Superior temporal gyrus (tissue), 1 donor: ENCODE results near the gene CACNA1H.
"Not testable (repeated sequence)": the region's sequence is repeated elsewhere in the genome, so short reads cannot be mapped to it uniquely, and the experiment has no call there.

Experiments
- DNase-seq: peaks from one replicate; pipeline ENCODE4 v3.0.0-alpha.2; 2016; ENCODE audit errors: extremely low spot score

The CACNA1H gene

GRCh38 chr16:1174477-1175357 is 21.8 kb downstream of the CACNA1H start:
- DNase-seq, result no peak

DNA sequence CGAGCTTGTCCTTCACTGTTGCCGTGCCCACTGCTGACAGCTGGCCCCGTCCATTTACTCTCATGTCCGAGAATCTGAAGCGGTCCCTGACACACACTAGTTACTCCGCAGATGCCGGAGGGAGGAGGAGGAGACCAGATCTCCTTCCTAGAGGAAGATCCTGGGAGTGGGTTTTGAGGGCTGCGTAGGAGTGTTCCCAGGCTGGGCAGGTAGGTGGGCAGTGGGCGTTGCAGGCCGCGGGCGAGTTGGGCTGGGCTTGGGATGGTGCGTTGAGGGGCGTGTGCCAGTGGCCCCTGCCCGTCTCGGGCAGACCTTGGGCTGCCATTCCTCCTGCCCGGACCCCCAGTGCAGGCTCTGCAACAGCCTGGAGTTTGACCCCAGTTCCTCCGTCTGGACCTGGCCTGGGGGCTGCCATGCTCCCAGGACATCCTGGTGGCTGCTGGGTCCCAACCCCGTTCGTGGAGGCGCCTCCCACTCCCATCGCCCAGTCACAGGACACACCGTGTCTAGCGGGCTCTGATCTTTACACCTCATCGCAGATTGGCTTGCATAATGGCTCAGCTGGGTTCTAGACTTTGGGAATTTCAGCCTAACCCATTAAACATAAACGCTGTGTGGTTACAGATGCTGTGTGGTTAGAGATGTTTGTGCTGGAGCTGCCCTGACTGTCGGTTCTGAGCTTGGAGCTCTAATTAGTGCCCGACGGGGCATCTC is 22.8 kb downstream of the CACNA1H start:
- no peak for DNase-seq

DNA sequence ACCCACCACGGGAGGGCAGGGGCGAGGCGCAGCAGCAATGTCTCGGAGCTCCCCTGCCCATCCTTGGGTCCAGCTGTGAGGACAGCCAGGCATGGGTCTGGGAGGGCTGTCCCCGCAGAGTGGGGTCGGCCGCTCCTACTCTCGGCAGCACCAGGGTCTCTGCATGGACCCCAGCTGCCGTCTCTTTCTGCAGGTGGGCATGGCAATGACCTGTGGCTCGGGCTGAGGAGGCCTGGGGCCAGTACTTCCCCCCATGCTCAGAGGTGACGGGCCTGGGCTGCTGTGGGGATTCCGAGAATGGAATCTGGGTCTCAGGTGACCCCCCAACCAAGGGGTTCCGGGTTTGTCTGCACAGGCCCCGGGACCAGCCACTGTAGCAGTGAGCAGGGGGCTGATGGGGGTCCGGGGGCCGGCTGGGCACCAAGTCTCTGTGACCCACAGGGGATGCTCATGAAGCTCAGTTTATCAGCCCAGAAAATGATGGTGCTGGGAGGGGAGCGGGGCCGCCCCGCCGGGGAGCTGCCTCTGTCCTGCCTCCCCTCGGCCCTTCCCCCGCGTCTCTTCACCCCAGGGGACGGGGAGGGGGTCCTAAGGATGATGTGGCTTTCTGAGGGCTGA is 23.5 kb downstream of the CACNA1H start:
- DNase-seq, result no peak

GRCh38 chr16:1177053-1177452 is 24.1 kb downstream of the CACNA1H start:
- DNase-seq, result no peak

- DNase-seq, result no peak
Observed at GRCh38 chr16:1177750-1178149, 24.8 kb downstream of the CACNA1H start.

- DNase-seq, result no peak
Observed at GRCh38 chr16:1178295-1178910, 25.5 kb downstream of the CACNA1H start.

DNA sequence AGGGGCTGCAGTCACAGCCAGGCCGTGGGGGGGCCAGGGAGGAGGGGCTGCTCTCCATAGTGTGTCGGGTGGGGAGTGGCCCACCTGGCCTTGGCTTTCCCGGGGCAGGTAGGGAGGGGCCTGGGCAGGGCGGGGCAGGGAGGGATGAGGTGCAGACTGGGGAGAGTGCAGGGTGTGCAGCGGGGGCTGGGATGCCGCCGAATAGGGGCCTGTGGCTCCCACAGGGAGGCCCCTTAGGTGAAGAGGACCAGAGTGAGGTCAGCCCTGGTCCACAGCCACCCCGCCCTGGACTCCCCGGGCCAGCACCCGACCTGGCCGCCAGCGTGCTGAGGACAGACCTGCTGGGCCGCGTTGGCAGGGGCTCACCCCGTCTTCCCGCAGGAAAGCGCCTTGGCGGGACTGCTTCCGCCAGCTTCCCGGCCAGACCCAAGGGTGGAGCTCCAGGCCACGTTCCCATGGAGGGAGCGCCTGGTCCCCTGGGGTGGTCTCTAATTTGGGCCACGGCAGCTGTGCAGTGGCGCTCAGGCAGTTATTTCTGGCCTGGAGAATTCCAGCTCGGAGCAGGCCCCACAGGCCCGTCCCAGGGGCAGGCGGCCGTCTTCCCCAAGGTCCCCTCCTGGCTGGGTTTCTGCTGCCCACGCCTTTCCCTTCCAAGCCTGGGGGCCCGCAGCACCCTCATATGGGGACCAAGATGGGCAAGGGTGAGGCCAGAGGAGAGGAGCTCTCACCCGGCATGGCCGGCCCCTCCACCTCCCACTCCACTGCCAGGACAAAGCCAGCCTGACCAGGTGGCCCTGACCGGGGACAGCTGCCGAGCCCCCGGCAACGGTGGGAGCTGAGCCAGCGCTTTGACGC is 27.9 kb downstream of the CACNA1H start:
- no peak for DNase-seq

- DNase-seq, result no peak
Observed at GRCh38 chr16:1181404-1182315, 28.8 kb downstream of the CACNA1H start.

DNA sequence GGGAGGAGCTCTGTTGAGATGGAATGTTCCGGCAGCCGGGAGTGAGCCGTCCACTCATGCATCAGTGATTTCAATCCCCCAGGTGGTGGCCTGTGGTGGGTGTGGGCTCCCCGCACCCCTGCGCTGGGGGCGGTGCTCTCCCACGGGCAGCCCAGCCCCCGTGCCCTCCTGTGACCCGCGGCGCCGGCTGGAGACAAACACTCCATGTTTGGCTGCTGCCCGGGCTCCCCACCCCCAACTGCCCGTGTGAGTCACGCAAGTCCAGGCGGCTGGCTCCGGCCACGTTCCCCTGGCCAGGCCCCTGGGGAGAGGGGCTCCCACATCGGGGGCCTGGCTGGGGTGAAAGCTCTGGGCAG is 29.4 kb downstream of the CACNA1H start:
- DNase-seq, result no peak

DNA sequence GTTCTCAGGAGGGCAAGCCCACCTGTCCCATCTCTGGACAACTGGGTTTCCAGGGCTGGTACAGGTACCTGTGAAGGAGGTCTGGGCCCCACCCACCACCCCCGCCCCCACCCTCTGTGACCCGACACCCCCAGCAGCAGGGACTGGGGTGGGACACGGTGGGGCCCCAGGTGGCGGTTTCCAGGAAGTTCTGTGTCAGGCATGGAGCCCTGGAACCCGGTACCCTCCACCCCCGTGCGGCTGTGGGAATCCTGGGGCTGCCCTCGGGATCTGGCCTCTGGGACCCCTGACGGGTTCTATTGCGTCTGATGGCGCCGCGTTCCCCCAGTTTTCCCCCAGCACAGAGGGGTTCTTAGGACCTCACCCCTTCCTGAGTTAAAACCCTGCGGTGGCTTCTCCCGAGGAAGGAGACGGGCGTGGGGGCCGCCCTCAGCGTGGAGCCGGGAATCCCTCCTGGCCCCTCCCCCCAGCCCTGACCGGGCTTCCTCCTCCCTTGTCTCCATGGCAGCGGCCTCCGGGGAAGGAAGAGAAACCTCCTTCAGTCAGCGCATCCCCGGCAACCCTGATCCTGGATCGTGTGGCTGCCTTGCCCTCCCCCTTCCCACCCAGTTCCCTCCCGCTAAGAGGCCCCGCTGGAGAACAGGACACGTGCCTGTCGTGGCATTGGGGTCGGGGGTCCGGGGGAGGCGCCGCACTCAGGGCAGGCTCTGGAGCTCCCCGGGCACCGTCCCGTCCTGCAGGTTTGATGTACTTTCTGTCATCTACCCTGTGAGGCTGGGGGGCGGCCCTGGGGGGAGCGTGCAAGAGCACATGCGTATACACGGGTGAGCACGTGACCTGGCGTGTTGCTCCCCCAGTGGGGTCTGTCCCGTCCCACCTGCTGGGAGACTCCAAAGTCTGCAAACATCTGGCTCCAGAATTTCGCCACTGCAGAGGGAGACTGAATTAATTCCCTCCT is 30.3 kb downstream of the CACNA1H start:
- no peak for DNase-seq

DNA sequence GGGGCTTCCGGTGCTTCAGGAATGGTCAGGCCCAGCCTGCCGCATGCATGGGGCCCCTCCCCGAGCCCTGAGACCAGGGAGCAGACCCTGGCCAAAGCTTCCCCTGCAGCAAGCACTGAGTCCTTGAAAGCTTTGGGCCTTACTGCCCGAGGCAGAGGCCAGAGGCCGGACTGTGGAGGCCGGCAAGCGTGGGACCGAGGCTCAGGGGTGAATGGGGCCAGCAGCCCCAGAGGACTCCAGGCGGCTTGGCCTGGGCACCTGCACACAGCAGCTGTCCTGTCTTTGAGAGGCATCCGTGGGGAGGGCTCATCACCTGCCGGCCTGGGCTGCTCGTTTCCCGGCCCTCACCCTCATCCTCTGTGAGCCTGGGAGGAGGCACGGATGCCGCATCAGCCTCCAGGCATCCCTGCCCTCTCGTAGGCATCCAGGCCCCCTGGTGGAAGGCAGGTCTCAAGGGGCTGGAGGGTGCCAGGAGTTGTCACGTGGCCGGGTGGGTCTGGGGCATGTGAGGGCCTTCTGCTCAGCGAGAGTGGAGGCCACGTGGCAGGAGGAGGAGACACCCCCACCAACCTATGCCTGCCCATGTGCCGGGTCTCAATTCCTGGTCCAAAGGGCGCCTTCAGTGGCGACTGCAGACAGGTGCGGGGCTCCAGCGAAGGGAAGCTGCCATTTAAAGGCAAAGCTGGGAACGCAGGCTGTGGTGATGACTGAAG is 31.4 kb downstream of the CACNA1H start:
- no peak for DNase-seq

GRCh38 chr16:1184980-1185379 is 32.1 kb downstream of the CACNA1H start:
- no peak for DNase-seq

GRCh38 chr16:1185460-1186207 is 32.7 kb downstream of the CACNA1H start:
- not testable (repeated sequence) for DNase-seq

DNA sequence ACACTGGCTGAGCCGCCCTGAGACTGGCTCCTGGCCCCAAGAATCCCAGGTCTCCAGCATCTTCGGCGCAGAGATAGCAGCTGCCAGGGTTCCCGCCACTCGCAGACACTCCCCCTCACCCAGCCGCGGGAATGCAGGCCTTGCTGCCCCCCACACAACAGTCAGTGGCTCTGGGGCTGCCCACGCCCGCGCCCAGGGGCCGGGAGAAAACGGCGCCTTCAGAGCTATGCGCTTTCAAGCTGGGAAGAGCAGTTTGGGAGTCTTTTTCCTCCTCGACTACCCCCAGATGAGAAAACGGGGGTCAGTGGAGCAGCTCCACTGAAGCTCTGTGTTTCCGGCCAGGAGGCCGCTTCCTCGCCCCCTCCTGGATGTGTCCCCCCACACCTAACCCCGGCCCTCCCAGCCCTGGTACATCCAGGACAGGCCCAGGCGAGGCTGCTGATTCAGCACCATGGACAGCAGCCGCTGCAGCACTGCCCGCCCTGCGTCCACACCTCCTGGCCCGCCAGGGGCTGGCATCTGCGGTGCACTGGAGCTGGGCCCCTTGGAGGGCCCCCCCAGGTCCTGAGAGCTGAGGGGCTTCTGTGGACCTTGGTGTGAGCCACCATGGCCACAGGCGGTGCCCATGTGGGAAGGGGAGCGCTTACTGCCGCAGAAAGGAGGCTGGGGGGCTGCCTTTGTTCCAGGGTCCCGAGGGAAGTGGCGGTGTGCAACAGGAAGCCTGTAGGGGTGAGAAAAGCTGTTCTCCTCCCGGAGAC is 35.7 kb downstream of the CACNA1H start:
- DNase-seq, result no peak

DNA sequence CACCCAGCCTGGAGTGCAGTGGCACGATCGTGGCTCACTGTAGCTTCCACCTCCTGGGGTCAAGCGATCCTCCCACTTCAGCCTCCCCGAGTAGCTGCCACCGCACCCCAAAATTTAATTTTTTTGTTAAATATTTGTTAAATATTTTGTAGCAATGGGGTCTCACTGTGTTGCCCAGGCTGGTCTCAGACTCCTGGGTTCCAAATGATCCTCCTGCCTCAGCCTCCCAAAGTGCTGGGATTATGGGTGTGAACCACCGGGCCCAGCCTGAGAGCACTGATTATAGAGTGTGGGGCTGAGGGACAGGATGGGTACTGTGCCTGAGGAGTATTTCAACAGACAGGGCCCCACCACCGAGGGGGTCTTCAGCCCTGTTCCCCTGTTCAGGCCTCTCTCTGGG is 36.5 kb downstream of the CACNA1H start:
- no peak for DNase-seq

GRCh38 chr16:1190789-1191188 is 37.9 kb downstream of the CACNA1H start:
- not testable (repeated sequence) for DNase-seq
